Measurements from ENCODE around the gene RNU5D-1. TPM values are rescaled to one million over a fixed set of nuclear protein-coding genes. Genes with fewer than 3 reads are reported as not detected.
A peak's percentile ranks its signal among the peaks of the same experiment; 100 is the strongest.

RNU5D-1 gene
- total and polyA plus RNA-seq, 2 of the 13 experiments (the other 11 are each of a cell fraction or from before 2014, with no cell fraction given) = 165 TPM; not detected in 1

DNA sequence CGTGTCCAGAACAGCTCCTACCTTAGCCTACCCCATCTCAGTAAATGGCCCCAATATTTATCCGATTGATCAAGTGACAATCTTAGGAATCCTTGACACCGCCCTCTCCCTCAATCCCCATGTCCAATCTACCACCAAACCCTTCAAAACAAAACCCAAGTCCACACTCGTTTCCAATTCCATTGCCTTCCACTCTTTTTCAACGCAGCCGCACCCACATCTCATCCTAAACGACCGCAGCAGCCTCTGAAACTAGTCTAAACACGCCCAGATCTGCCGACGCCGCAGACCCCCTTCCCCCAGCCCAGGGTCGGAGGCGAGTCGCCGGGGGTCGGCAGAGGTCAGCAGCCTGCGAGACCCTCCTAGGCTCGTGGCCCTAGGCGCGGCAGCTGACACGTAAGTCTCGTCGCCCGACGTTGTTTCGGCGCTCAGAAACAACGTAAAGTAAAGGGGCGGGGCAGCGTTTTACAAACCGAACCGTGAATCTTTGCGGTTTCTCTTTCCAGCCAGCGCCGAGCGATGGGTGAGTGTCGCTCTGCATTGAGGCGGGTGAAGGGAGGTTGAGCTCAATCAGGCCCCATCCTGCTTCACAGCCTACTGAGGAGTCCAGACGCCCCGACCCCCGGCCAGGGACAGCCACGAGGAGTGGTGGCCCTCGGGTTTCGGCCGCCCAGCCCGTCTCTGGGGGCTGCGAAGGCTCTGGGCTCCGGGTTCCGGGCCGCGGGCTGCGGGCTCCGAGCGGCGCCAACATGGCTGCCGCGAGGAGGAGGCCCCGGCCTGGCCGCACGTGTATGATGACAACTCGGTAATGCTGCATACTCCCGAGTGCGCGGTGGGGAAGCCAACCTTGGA, 44.3 kb upstream of the RNU5D-1 start, which contains the start of gene RPS8:
Gene RPS8 (plus strand): TSS at position 463 of the 852 bp plus-strand sequence. CDS start 57 bp downstream, at position 520.
- Histone ChIP-seq H3K4me1 (ENCODE audit: insufficient read depth, low read length) (peaks cover 40% of the 10 kb centered on the region), H3K36me3 (replicated peaks in 1 of 2; ENCODE audit: control insufficient read depth in 1 of 2, insufficient read depth in 2 of 2, low read length in 2 of 2) (peaks cover 12 to 24% of the 10 kb centered on the region in 2 experiments), H3K4me3 (replicated peaks in 1 of 3; ENCODE audit: insufficient read depth in 1 of 3, low read depth in 2 of 3, low read length in 3 of 3) (peak within 1 kb of the TSS; percentile 84 to 97 (median 96)), H3K9me3 (ENCODE audit: low read length) (no peaks in the 10 kb centered on the region), H3K27ac (ENCODE audit: extremely low read length, insufficient read depth, low read length) (peak within 1 kb of the TSS; percentile 81), H3K27me3 (ENCODE audit: control insufficient read depth in 1 of 2, insufficient read depth in 2 of 2, low read length in 2 of 2) (no peaks in the 10 kb centered on the region; a peak in 1 of 5 replicates), H3K4me2 (ENCODE audit: low read depth, low read length) (peak within 1 kb of the TSS; percentile 95), H4K20me1 (ENCODE audit: insufficient read depth, low read length) (peaks cover 36% of the 10 kb centered on the region), H2AFZ (ENCODE audit: low read length) (no peak within 1 kb of the TSS), H3K79me2 (ENCODE audit: insufficient read depth, low read length) (peaks cover 35% of the 10 kb centered on the region), H3K9ac (ENCODE audit: insufficient read depth, low read depth, low read length) (peak within 1 kb of the TSS; percentile 91)
- FAIRE-seq (peak; percentile 28), DNase-seq (ENCODE audit: low spot score) (peak; percentile 91), ATAC-seq (peak; percentile 80)
- BruUV-seq (replicated peaks) = no TSS peak
- ChIA-PET POLR2A (interaction anchor here (0.6 to 4.0 kb wide), 31 partner anchors 9 to 776 kb away, joined by 3 to 47 read pairs (median 7); partner anchors contain the start of genes AKR1A1, ARMH1, BEST4 and BTBD19), CTCF (ENCODE audit: low intra/inter-chr PET ratio, low total read pairs) (no interaction called here)
- intact Hi-C loops (cut with micrococcal nuclease; ENCODE audit: unreplicated experiment) (no loop called here), in situ Hi-C loops (cut with HindIII; ENCODE audit: extremely low pct_ligation_motif_present, low pct_unique_long_range_greater_than_20kb) (no loop called here)
- under 1% methylated on average over 39 of the region's 65 CpGs for WGBS (ENCODE audit: low lambda C conversion rate)
- 0 out of 2 replicates have a peak, but pooled peaks have one; percentile 5 for TF ChIP-seq FOXO1 (CRISPR knock-in tag; IDR thresholded peaks at IDR 0.05)
- TF ChIP-seq, protein P1, sequence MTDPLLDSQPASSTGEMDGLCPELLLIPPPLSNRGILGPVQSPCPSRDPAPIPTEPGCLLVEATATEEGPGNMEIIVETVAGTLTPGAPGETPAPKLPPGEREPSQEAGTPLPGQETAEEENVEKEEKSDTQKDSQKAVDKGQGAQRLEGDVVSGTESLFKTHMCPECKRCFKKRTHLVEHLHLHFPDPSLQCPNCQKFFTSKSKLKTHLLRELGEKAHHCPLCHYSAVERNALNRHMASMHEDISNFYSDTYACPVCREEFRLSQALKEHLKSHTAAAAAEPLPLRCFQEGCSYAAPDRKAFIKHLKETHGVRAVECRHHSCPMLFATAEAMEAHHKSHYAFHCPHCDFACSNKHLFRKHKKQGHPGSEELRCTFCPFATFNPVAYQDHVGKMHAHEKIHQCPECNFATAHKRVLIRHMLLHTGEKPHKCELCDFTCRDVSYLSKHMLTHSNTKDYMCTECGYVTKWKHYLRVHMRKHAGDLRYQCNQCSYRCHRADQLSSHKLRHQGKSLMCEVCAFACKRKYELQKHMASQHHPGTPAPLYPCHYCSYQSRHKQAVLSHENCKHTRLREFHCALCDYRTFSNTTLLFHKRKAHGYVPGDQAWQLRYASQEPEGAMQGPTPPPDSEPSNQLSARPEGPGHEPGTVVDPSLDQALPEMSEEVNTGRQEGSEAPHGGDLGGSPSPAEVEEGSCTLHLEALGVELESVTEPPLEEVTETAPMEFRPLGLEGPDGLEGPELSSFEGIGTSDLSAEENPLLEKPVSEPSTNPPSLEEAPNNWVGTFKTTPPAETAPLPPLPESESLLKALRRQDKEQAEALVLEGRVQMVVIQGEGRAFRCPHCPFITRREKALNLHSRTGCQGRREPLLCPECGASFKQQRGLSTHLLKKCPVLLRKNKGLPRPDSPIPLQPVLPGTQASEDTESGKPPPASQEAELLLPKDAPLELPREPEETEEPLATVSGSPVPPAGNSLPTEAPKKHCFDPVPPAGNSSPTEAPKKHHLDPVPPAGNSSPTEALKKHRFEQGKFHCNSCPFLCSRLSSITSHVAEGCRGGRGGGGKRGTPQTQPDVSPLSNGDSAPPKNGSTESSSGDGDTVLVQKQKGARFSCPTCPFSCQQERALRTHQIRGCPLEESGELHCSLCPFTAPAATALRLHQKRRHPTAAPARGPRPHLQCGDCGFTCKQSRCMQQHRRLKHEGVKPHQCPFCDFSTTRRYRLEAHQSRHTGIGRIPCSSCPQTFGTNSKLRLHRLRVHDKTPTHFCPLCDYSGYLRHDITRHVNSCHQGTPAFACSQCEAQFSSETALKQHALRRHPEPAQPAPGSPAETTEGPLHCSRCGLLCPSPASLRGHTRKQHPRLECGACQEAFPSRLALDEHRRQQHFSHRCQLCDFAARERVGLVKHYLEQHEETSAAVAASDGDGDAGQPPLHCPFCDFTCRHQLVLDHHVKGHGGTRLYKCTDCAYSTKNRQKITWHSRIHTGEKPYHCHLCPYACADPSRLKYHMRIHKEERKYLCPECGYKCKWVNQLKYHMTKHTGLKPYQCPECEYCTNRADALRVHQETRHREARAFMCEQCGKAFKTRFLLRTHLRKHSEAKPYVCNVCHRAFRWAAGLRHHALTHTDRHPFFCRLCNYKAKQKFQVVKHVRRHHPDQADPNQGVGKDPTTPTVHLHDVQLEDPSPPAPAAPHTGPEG (CRISPR knock-in tag; IDR thresholded peaks at IDR 0.05) = peak; percentile 77; the same call in 1 of the 2 replicates
- peak; percentile 42; the same call in 1 of the 2 replicates for TF ChIP-seq RFX5 (IDR thresholded peaks at IDR 0.05; ENCODE audit: low read depth, low read length)
- no peak for TF ChIP-seq HIC2 (CRISPR knock-in tag; IDR thresholded peaks at IDR 0.05; ENCODE audit: low read depth)
- TF ChIP-seq, protein P2, sequence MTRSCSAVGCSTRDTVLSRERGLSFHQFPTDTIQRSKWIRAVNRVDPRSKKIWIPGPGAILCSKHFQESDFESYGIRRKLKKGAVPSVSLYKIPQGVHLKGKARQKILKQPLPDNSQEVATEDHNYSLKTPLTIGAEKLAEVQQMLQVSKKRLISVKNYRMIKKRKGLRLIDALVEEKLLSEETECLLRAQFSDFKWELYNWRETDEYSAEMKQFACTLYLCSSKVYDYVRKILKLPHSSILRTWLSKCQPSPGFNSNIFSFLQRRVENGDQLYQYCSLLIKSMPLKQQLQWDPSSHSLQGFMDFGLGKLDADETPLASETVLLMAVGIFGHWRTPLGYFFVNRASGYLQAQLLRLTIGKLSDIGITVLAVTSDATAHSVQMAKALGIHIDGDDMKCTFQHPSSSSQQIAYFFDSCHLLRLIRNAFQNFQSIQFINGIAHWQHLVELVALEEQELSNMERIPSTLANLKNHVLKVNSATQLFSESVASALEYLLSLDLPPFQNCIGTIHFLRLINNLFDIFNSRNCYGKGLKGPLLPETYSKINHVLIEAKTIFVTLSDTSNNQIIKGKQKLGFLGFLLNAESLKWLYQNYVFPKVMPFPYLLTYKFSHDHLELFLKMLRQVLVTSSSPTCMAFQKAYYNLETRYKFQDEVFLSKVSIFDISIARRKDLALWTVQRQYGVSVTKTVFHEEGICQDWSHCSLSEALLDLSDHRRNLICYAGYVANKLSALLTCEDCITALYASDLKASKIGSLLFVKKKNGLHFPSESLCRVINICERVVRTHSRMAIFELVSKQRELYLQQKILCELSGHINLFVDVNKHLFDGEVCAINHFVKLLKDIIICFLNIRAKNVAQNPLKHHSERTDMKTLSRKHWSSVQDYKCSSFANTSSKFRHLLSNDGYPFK (CRISPR knock-in tag; IDR thresholded peaks at IDR 0.05; ENCODE audit: borderline replicate concordance) = peak; percentile 84
- no peak; the same call in 1 of the 2 replicates for TF ChIP-seq ZSCAN25 (CRISPR knock-in tag; IDR thresholded peaks at IDR 0.05)

Data from HepG2 (cell line).